A673 (cell line): ENCODE data around the gene CYB5RL. TPM values are rescaled to one million over a fixed set of nuclear protein-coding genes. Genes with fewer than 3 reads are reported as not detected.

Experiments used
- BruUV-seq: library from RNA; stranded (reverse); fragments of 400-500 nt; replicated peaks from 2 replicates; lab custom pipeline; 2021; lab: Mats Ljungman, UMichigan
- CTCF ChIA-PET: fragments of 300-600 bp; sonication (Branson Sonifier 250); formaldehyde crosslinking; loops from one replicate; lab custom pipeline; 2022; ENCODE audit warnings: antibody characterized with exemption; lab: Charles Lee
- POLR2A ChIA-PET: fragments of 300-600 bp; sonication (Branson Sonifier 250); formaldehyde crosslinking; loops from one replicate; lab custom pipeline; 2022; ENCODE audit warnings: antibody characterized with exemption; ENCODE audit not compliant: low non-redundant PET; lab: Charles Lee
- DNase-seq: peaks from one replicate; pipeline ENCODE4 v3.0.0-alpha.2; 2015; ENCODE audit warnings: low spot score
- H3K27ac ChIP-seq: fragments of 200-600 bp; sonication (generic); 2 replicates; pipeline ENCODE4 v1.5.1; 2016; ENCODE audit warnings: mixed run types, low read depth, mild to moderate bottlenecking, mixed read lengths, antibody characterized with exemption, low read length; ENCODE audit not compliant: poor library complexity, severe bottlenecking
- H3K27me3 ChIP-seq: fragments of 200-600 bp; sonication (generic); replicated peaks from 2 replicates; pipeline ENCODE4 v1.6.1; 2017; ENCODE audit warnings: mixed run types, low read depth, mild to moderate bottlenecking, mixed read lengths, antibody characterized with exemption, low read length; ENCODE audit not compliant: insufficient read depth, poor library complexity
- H3K36me3 ChIP-seq: fragments of 200-600 bp; sonication (generic); 2 replicates; pipeline ENCODE4 v1.6.1; 2016; ENCODE audit warnings: mixed run types, mild to moderate bottlenecking, mixed read lengths, antibody characterized with exemption, low read length; ENCODE audit not compliant: insufficient read depth, poor library complexity, severe bottlenecking
- H3K4me1 ChIP-seq: fragments of 200-600 bp; sonication (generic); 2 replicates; pipeline ENCODE4 v1.6.1; 2017; ENCODE audit warnings: mixed run types, mild to moderate bottlenecking, mixed read lengths, antibody characterized with exemption, low read length; ENCODE audit not compliant: insufficient read depth, poor library complexity, severe bottlenecking
- H3K4me3 ChIP-seq: fragments of 200-600 bp; sonication (generic); 2 replicates; pipeline ENCODE4 v1.5.1; 2016; ENCODE audit warnings: low read depth, mixed run types, mild to moderate bottlenecking, mixed read lengths, low read length; ENCODE audit not compliant: poor library complexity, severe bottlenecking
- H3K9me3 ChIP-seq: fragments of 200-600 bp; sonication (generic); 2 replicates; pipeline ENCODE4 v1.6.1; 2016; ENCODE audit warnings: mixed run types, low read depth, mild to moderate bottlenecking, mixed read lengths, antibody characterized with exemption, low read length; ENCODE audit not compliant: poor library complexity, severe bottlenecking
- CTCF ChIP-seq: fragments of 300-800, 200-600 bp; sonication (generic); conservative IDR thresholded peaks from 2 replicates; pipeline ENCODE4 v1.5.1; 2017; ENCODE audit warnings: low read depth, mild to moderate bottlenecking, antibody characterized with exemption, low read length, moderate library complexity, mixed read lengths
- EZH2 ChIP-seq: fragments of 200-600 bp; sonication (generic); IDR thresholded peaks from 2 replicates; pipeline ENCODE4 v1.6.1; 2017; ENCODE audit warnings: borderline replicate concordance, low read depth, mild to moderate bottlenecking, mixed read lengths, antibody characterized with exemption, low read length; ENCODE audit not compliant: poor library complexity, severe bottlenecking
- intact Hi-C: fragments of 100-400 bp; cut with micrococcal nuclease; formaldehyde crosslinking; loops from one replicate; pipeline ENCODE4 v1.10.0; 2022; ENCODE audit not compliant: unreplicated experiment
- total RNA-seq: library from RNA; stranded (reverse); gene quantifications from 2 replicates; pipeline ENCODE4 v1.2.3, GENCODE V29; 2021

CYB5RL gene
- total RNA-seq, 1 experiment from 2014 or later = 8.4 TPM

- POLR2A ChIA-PET = no interaction called here
- Histone ChIP-seq H3K9me3 (no peaks in the 10 kb centered on the region), H3K27ac (no peak overlapping the region), H3K27me3 (no peaks in the 10 kb centered on the region), H3K4me3 (no peak overlapping the region), H3K36me3 (no peaks in the 10 kb centered on the region), H3K4me1 (peaks cover 4% of the 10 kb centered on the region)
- BruUV-seq = no TSS peak
- no peak for TF ChIP-seq EZH2
- no peak for TF ChIP-seq CTCF
- intact Hi-C loops = no loop called here
- CTCF ChIA-PET = no interaction called here
- no peak for DNase-seq
These were observed 43.2 kb upstream of the CYB5RL start for GRCh38 chr1:54243022-54243421.

- POLR2A ChIA-PET = no interaction called here
- TF ChIP-seq EZH2 (no peak), CTCF (no peak)
These were observed 41.5 kb upstream of the CYB5RL start for GRCh38 chr1:54241364-54241763.

DNA sequence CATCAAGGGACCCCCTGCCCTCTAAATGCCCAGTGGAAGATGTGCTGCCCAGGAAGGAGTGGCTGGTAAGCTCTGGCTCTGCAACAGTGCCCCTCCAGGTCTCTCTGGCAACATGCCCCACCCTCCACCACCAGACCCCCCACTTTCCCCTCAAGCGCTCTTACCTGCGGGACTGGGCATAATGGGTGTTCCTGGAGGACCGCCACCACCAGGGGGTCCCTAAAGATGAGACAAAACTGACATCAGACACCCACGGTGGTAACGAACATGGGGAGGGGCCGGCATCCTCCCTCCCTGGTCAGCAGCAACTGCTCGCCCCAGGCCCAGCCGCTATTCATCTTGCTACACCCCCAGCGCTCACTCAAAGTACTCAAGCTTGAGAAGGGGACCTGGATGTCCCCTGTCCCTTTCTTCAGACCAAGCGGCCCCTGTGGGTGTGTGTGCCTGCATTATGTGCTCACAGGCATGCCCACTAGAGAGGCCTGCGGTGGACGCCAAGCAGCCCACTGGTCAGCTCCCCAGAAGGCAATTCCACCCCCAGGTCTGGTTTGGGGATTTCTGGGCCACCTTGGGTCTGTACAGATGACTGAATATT, 41.0 kb upstream of the CYB5RL start:
- no TSS peak for BruUV-seq
- no peaks in the 10 kb centered on the region for H3K27me3 ChIP-seq
- intact Hi-C loops = no loop called here
- H3K4me1 ChIP-seq = peaks cover 4% of the 10 kb centered on the region
- no peak for DNase-seq
- H3K27ac ChIP-seq = no peak overlapping the region
- TF ChIP-seq CTCF (no peak), EZH2 (no peak)
- H3K9me3 ChIP-seq = no peaks in the 10 kb centered on the region
- POLR2A ChIA-PET = no interaction called here
- CTCF ChIA-PET = no interaction called here
- H3K4me3 ChIP-seq = no peak overlapping the region
- H3K36me3 ChIP-seq = no peaks in the 10 kb centered on the region

More at GRCh38 chr1:54241364-54241763, 41.5 kb upstream of the CYB5RL start:
- Histone ChIP-seq H3K9me3 (no peaks in the 10 kb centered on the region), H3K27ac (no peak overlapping the region), H3K36me3 (no peaks in the 10 kb centered on the region), H3K4me1 (peaks cover 4% of the 10 kb centered on the region), H3K27me3 (no peaks in the 10 kb centered on the region), H3K4me3 (no peak overlapping the region)
- no peak for DNase-seq
- CTCF ChIA-PET = no interaction called here
- BruUV-seq = no TSS peak
- intact Hi-C loops = no loop called here
